HepG2 (cell line): Measurements from ENCODE around the gene CYP4F12. TPM values are rescaled to one million over a fixed set of nuclear protein-coding genes. Genes with fewer than 3 reads are reported as not detected.
A peak's percentile ranks its signal among the peaks of the same experiment; 100 is the strongest.

ENCODE experiments used
- ATAC-seq: fragments of 200-7000 bp; cut with Tn5 transposase; 3 replicates; pipeline ENCODE4 v1.9.1; 2020; ENCODE audit warnings: mild to moderate bottlenecking, moderate library complexity
- BruUV-seq: library from RNA; stranded (reverse); fragments of 400-500 nt; replicated peaks from 2 replicates; lab custom pipeline; 2021; lab: Mats Ljungman, UMichigan
- CTCF ChIA-PET: fragments of 300-600 bp; formaldehyde crosslinking; extraction: SDS; loops from one replicate; lab custom pipeline; 2021; ENCODE audit warnings: low total read pairs, inconsistent platforms, low intra/inter-chr PET ratio; lab: Yijun Ruan, JAX
- POLR2A ChIA-PET: fragments of 350-600 bp; sonication (Branson Sonifier 250); formaldehyde crosslinking; loops from one replicate; lab custom pipeline; 2020; ENCODE audit warnings: antibody characterized with exemption, inconsistent platforms; lab: Yijun Ruan, JAX
- DNase-seq: peaks from one replicate; pipeline ENCODE4 v3.0.0-alpha.2; 2015; ENCODE audit warnings: low spot score
- FAIRE-seq: peaks from 3 replicates; lab custom pipeline; 2011; peaks lifted over from hg19 to GRCh38; lab: Jason Lieb, UNC
- H2AFZ ChIP-seq: one replicate; pipeline ENCODE4 v1.6.1; 2011; ENCODE audit warnings: low read length, inconsistent platforms
- H3K27ac ChIP-seq: fragments of 300-600 bp; 3 replicates; pipeline ENCODE4 v1.8.0; 2011; ENCODE audit warnings: mixed run types, mild to moderate bottlenecking, mixed read lengths, low read length, inconsistent platforms; ENCODE audit not compliant: insufficient read depth; ENCODE audit errors: extremely low read length
- H3K27me3 ChIP-seq, 2 experiments: fragments of 200-600 bp in 1 of 2; 2 replicates in 1 of 2; 3 replicates in 1 of 2; pipeline versions ENCODE4 v1.6.0 to v1.8.0; 2011; ENCODE audit warnings: low read length in 2 of 2, mild to moderate bottlenecking in 2 of 2, moderate library complexity in 2 of 2, inconsistent platforms in 1 of 2; ENCODE audit not compliant: insufficient read depth in 2 of 2, control insufficient read depth in 1 of 2
- H3K36me3 ChIP-seq, 2 experiments: fragments of 200-600 bp in 1 of 2; replicated peaks in 1 of 2; 2 replicates in 1 of 2; 3 replicates in 1 of 2; pipeline versions ENCODE4 v1.5.1 to v1.8.0; 2011; ENCODE audit warnings: low read length in 2 of 2, inconsistent platforms in 1 of 2; ENCODE audit not compliant: insufficient read depth in 2 of 2, control insufficient read depth in 1 of 2
- H3K4me1 ChIP-seq: 2 replicates; pipeline ENCODE4 v1.5.1; 2012; ENCODE audit warnings: low read length, inconsistent platforms; ENCODE audit not compliant: insufficient read depth
- H3K4me2 ChIP-seq: 2 replicates; pipeline ENCODE4 v1.6.0; 2011; ENCODE audit warnings: low read depth, low read length, inconsistent platforms
- H3K4me3 ChIP-seq, 3 experiments: fragments of 200-600 bp in 1 of 3; sonication (generic), shearing (Covaris generic) in 1 of 3; replicated peaks in 1 of 3; 2 replicates each; pipeline ENCODE4 v1.5.1; 2011 to 2016; ENCODE audit warnings: low read length in 3 of 3, inconsistent platforms in 2 of 3, low read depth in 2 of 3, mild to moderate bottlenecking in 2 of 3, control low read depth in 1 of 3, mixed read lengths in 1 of 3; ENCODE audit not compliant: insufficient read depth in 1 of 3
- H3K79me2 ChIP-seq: one replicate; pipeline ENCODE4 v1.6.1; 2011; ENCODE audit warnings: low read length, inconsistent platforms; ENCODE audit not compliant: insufficient read depth
- H3K9ac ChIP-seq: 2 replicates; pipeline ENCODE4 v1.6.0; 2011; ENCODE audit warnings: mild to moderate bottlenecking, low read depth, low read length, inconsistent platforms; ENCODE audit not compliant: insufficient read depth
- H3K9me3 ChIP-seq: 2 replicates; pipeline ENCODE4 v1.5.1; 2012; ENCODE audit warnings: mild to moderate bottlenecking, low read length
- H4K20me1 ChIP-seq: 2 replicates; pipeline ENCODE4 v1.6.0; 2011; ENCODE audit warnings: inconsistent platforms, mild to moderate bottlenecking, low read length, moderate library complexity; ENCODE audit not compliant: insufficient read depth
- KLF13 ChIP-seq: sonication (generic); formaldehyde crosslinking; IDR thresholded peaks from 2 replicates; pipeline ENCODE4 v1.4.0; 2020; ENCODE audit warnings: mild to moderate bottlenecking, missing genetic modification reagents
- MIER2 ChIP-seq: IDR thresholded peaks from 2 replicates; pipeline ENCODE4 v1.6.1; 2016; ENCODE audit warnings: missing biosample characterization, missing genetic modification reagents
- NFE2L1 ChIP-seq: sonication (generic); formaldehyde crosslinking; IDR thresholded peaks from 2 replicates; pipeline ENCODE4 v1.4.0; 2020; ENCODE audit warnings: missing genetic modification reagents, mild to moderate bottlenecking, borderline replicate concordance
- REST ChIP-seq, 2 experiments: IDR thresholded peaks; 2 replicates each; pipeline ENCODE4 v1.6.1; 2011 to 2012; ENCODE audit warnings: low read length in 2 of 2, borderline replicate concordance in 1 of 2, low read depth in 1 of 2, mild to moderate bottlenecking in 1 of 2, moderate library complexity in 1 of 2
- SALL1 ChIP-seq: sonication (generic); formaldehyde crosslinking; IDR thresholded peaks from 2 replicates; pipeline ENCODE4 v1.8.0; 2022; ENCODE audit warnings: mild to moderate bottlenecking, missing genetic modification reagents
- WGBS: methylation state at CpG from one replicate; pipeline ENCODE4 v1.1.6; 2017; ENCODE audit warnings: low lambda C conversion rate; 5-methylcytosine and 5-hydroxymethylcytosine counted together
- in situ Hi-C: cut with HindIII; loops from 2 replicates; pipeline ENCODE4 v1.10.0; 2017; ENCODE audit warnings: low pct_unique_long_range_greater_than_20kb; ENCODE audit not compliant: extremely low pct_ligation_motif_present
- intact Hi-C: fragments of 100-400 bp; cut with micrococcal nuclease; formaldehyde crosslinking; loops from one replicate; pipeline ENCODE4 v1.10.0; 2022; ENCODE audit not compliant: unreplicated experiment
- polyA plus RNA-seq, 8 experiments: library from polyadenylated mRNA; depleted of rRNA in 3 of 8; stranded (reverse) in 7 of 8; unstranded in 1 of 8; fragments of >200 nt; fragmentation: Illumina TruSeq in 4 of 8; extraction: Trizol in 4 of 8; gene quantifications; 2 replicates each; pipeline versions ENCODE4 v1.2.1 to v1.2.3, GENCODE V29; 2011 to 2016; ENCODE audit warnings: low read depth in 4 of 8, missing spikeins in 1 of 8, mixed read lengths in 1 of 8; ENCODE audit not compliant: insufficient read depth in 1 of 8
- total RNA-seq, 5 experiments: library from RNA; depleted of rRNA; stranded (reverse); fragments of >200 nt; fragmentation: Illumina TruSeq; extraction: Trizol; gene quantifications; 2 replicates each; pipeline ENCODE4 v1.2.3, GENCODE V29; 2016; ENCODE audit warnings: low read depth in 1 of 5

Gene CYP4F12
- total and polyA plus RNA-seq, 2 of the 13 experiments (the other 11 are each of a cell fraction or from before 2014, with no cell fraction given): 29.9 to 30.8 TPM

GRCh38 chr19:15684828-15685227, 11.9 kb downstream of the CYP4F12 start:
- intact Hi-C loops: no loop called here
- POLR2A ChIA-PET: no interaction called here
- Histone ChIP-seq H3K4me2 (no peak overlapping the region), H3K27ac (no peak overlapping the region), H3K79me2 (no peaks in the 10 kb centered on the region), H3K4me1 (peaks cover 25% of the 10 kb centered on the region), H2AFZ (no peak overlapping the region), H3K9ac (no peak overlapping the region), H3K27me3 (no peaks in the 10 kb centered on the region), H3K4me3 (no peak overlapping the region), H3K9me3 (no peaks in the 10 kb centered on the region), H4K20me1 (no peaks in the 10 kb centered on the region), H3K36me3 (peaks cover 4 to 37% of the 10 kb centered on the region in 2 experiments; a peak in 4 of 5 replicates)
- TF ChIP-seq MIER2 (CRISPR knock-in tag) (peak; percentile 93), NFE2L1 (CRISPR knock-in tag) (no peak), REST (IDR thresholded peaks at IDR 0.05; ENCODE audit: borderline replicate concordance in 1 of 2, low read depth in 1 of 2, low read length in 2 of 2) (peak; percentile 80 to 94), KLF13 (CRISPR knock-in tag) (no peak), SALL1 (CRISPR knock-in tag) (peak; percentile 27; the same call in 1 of the 2 replicates)
- in situ Hi-C loops: no loop called here
- CTCF ChIA-PET: no interaction called here
- BruUV-seq: no TSS peak
- ATAC-seq (no peak), FAIRE-seq (no peak), DNase-seq (no peak)
- 83% methylated on average over 6 of the region's 9 CpGs for WGBS
